GM21360 (cell line): ENCODE data around the gene KLHL29.

Experiments used
- ATAC-seq: cut with Tn5 transposase; IDR thresholded peaks from one replicate; pipeline ENCODE4 v1.9.1; 2021; ENCODE audit warnings: mild to moderate bottlenecking, moderate library complexity; ENCODE audit not compliant: unreplicated experiment

KLHL29 gene

GRCh38 chr2:23601301-23601965 lies 216.5 kb downstream of the KLHL29 start:
- no peak for ATAC-seq

DNA sequence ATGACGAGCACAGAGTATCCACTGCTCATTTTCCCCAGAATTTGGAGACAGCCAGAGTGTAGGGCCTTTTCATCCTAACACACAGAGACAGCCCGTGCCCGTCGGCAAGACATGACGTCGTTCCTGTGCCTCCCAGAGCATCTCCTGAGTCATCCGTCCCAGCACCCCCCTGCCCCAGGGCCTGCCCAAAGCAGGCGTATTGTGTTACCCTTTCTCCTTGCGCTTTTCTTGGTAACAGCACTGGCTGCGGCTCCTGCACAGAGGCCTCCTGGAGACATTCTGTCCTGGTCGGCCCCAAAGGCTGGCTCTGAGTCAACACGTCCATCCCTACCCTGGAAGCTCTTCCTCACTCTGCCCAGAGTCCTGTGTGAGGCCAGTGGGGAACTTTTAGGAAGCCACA lies 217.1 kb downstream of the KLHL29 start:
- no peak for ATAC-seq

DNA sequence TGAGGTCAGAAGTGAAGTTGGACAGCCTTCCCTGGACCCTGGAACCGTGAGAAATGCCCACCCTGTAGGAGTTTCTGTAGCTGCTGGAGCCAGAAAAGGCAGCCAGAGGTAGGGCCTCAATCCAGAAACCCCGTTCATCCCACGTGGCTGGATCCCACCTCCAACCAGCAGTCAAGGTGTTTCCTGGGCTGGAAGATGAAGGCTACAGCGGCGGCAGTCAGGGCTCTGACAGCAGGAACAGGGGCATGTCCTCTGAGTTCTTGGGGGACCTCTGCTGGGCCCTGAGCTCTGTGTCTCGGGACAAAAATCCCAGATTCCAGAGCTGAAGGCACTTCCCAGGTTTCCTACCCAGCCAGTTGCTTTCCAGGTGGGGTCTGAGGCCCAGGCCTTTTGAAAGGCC lies 218.2 kb downstream of the KLHL29 start:
- no peak for ATAC-seq

GRCh38 chr2:23603581-23603980 lies 218.6 kb downstream of the KLHL29 start:
- no peak for ATAC-seq

DNA sequence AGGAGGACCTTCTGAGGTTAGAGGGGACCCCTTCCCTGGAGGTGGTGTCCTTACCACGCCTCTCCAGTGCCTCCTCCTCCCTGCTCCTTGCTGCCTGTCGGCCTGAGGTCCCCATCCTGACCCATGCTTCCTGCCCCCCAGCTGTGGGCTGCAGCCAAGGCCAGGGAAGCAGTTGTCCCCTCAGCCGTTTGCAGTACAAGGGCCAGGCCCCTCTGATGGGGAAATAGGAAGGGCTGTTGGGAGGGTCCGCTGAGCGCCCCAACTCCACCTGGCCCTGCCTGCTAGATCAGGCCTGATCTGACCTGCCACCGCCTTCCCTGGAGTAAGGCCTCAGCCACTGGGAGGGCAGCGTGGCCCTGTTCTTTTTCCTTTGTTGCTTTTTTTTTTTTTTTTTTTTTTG lies 219.8 kb downstream of the KLHL29 start:
- no peak for ATAC-seq

DNA sequence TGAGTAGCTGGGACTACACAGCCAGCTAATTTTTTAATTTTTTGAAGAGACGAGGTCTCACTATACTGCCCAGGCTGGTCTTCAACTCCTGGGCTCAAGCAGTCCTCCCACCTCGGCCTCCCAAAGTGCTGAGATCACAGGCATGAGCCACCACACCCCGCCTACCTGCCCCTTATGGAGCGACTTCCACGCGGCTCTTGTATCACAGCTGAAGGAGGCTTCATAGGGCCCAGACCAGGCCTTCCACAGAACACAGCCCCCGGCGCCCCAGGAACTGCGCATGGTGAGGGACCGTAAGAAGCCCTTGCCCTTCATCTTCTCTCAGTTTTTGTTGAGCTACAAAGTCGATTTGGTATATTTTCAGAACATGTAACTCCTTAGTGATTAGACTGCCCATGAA lies 220.3 kb downstream of the KLHL29 start:
- no peak for ATAC-seq

DNA sequence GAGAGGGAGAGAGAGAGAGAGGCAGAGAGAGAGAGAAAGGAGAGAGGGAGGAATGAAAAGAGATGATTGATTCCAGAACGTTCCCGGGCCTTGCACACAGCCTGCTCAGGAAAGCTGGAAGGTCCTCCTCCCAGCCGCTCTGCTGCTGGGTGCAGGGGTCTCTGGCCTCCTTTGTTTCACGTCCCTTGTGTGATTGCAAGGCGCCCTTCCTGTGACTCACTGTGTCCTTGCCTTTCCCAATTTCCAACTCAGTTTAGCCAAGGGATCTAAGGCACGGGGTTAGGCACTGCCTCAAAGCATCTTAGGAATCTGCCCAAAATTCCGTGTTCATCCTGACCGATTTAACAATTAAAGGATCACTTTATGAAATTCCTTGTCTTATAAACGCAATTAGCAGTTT lies 221.2 kb downstream of the KLHL29 start:
- ATAC-seq: no peak

DNA sequence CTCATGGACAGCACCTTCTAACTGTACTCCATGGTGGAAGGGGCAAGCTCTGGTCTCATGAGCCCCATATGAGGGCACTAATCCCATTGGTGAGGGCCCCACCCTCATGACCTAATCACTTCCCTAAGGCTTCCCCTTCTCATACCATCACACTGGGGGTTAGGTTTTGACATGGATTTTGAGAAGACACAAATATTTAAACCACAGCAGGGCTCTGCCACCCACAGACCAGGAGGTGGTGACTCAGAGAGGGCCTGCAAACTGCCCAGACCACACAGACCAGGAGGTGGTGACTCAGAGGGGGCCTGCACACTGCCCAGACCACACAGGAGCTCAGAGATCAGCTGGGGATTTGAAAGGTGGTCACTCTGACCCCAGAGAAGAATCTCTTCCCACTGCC lies 222.0 kb downstream of the KLHL29 start:
- no peak for ATAC-seq

DNA sequence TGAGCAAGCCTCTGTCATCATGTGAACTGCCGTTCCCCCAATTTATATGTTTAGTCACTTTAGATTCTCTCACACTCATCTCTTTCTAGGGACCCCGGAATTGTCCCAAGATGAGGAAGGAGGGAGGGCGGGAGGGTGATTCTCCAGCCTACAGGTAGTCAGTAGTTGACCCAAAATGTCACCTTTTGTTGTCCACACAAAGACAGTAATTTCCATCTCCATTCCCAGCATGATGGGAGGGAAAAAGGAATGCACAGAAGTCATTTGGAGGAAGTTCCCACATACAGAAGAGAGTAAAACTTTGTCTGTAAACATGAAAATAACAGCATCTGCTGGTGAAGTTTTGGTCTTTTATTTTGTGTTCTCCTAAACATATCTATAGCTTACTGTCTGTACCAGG lies 222.9 kb downstream of the KLHL29 start:
- no peak for ATAC-seq

DNA sequence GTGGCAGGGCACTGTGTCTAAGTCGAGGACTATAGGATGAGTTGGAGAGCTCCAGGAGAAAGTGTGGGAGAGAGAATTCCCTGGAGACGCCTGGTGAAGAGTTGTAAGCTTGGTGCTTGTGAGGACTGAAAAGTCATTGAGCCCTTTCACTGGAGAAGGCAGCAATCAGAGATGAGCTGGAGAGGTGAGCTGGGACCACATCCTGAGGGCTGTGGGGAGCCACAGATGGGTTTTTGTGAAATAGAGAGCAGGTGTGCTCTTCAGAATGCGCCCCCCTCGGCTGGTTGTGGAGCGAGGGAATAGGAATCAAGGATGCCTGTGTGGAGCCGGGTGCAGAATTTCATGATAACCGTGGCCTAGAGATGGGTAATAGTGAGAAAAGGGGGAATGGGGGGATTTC lies 224.3 kb downstream of the KLHL29 start:
- ATAC-seq: no peak

DNA sequence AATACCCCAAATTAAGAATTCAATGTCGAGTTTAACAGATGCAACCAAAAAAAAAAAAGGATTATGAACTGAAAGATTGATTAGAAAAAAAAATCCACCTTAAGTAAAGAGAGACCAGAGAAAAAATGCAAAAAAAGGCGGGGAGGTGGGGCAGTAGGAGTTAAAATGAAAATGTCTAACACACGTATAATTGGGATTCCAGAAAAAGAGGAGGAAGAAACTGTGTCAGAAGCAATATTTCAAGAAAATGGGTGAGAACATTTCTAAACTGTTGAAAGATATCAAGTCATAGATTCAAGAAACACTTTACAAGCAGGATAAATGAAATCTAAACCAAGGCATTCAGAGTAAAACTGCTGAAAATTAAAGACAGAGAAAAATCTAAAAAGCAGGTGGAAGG lies 226.9 kb downstream of the KLHL29 start:
- ATAC-seq: no peak

DNA sequence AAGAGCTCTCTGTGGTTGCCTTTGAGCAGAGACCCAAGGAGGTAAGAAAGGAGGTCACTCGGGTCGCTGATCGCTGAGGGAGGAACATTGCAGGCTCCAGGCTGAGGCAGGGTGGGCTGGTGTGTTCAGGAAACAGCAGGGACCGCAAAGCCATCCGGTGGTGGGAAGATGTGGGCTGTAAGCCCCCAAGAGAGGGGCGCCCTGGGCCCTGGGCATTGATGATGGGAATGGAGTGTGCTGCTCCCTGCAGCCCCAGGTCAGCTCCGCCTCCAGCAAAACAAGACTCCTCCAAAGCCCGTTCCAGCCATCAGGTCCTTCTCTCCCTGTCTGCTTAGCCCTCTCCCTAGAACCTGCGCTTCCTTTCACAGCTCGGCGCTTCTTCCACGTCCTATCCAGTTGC lies 229.7 kb downstream of the KLHL29 start:
- no peak for ATAC-seq

- ATAC-seq: no peak
These were observed 230.4 kb downstream of the KLHL29 start for GRCh38 chr2:23615216-23616020.

DNA sequence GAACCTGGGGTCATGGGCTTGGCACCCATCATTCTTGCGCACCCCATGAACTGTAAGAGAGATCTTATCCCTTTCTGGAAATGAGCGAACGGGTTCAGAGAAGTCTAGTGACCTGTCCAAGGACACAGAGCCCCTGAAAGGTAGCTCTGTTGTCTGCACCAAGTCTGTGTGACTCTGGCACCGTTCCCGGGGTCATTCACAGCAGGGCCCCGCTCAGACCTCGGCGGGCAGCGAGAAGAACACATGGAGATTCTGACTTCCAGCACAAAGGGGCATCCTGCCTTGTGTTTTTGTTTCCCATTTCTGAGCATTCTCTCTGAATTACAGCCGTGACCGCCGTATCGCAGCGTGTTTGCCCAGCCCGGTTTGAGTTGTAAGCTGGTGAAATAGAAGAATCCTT lies 231.7 kb downstream of the KLHL29 start:
- no peak for ATAC-seq

GRCh38 chr2:23617167-23617810 lies 232.3 kb downstream of the KLHL29 start:
- ATAC-seq: no peak

DNA sequence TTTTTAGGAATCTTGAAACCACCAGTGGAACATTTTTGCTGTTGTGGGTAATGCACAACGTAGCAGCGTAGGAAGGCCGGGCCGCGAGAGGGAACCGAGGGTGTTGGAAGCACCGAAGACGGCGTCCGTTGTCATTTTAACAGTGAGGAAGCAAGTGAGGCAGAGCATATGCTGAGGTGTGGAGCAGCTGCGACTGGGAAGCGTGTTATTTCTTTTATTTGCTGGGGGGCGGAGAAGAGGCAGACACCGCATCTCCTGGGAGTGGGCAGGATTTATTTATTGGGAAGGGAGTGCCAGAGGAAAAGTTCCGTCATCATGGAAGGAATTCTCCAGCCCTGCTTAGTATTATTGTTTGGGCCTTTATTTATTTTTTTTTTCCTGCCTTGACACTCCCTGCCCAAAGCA lies 232.8 kb downstream of the KLHL29 start:
- ATAC-seq: no peak

- no peak for ATAC-seq
These were observed 233.3 kb downstream of the KLHL29 start for GRCh38 chr2:23618265-23618664.

- ATAC-seq: no peak
These were observed 234.0 kb downstream of the KLHL29 start for GRCh38 chr2:23618794-23619530.

DNA sequence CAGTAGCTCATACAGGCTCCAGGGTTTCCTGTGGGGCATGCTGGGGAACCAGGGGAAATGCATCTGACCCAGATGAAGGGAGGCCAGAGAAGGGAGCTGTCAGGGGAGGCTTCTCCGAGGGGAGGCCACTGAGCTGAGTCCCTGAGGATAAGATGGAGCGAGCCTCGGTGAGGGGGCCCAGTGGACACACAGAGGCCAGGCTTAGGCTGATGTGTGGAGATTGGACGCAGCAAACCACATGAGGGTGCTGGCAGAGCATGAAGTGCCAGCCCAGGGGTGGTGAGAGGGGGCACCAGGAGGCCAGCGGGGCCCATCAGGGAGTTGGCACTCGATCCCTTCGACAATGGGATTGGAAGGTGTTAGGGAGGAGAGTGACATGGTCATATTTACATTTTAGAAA lies 235.0 kb downstream of the KLHL29 start:
- no peak for ATAC-seq

DNA sequence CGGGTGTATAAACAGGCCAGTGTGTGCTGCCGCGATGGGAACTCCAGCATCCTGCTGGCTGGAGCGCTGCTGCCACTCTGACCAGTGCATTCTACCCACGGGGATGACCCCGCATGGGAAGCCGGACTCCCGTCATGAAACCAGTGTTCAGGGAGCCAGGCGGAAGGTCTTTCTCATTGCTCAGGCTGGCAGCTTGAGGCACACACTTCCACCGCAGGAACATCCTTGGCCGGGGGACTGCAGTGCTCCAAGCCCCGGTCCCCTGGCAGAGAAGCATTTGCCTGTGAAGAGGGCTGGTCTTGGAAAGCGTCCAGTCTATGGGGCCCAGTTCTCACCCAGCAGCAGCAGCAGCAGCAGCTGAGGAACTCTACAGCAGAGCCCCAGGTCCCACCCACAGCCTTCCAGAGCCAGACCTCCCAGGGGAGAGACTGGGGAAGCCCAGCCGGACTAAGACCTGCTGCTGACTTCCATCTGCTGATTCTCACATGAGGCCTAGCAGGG lies 235.9 kb downstream of the KLHL29 start:
- ATAC-seq: no peak

- no peak for ATAC-seq
These were observed 236.6 kb downstream of the KLHL29 start for GRCh38 chr2:23621616-23622015.
